Fibroblast of lung (primary cell): ENCODE data around the gene PHGDH. TPM values are rescaled to one million over a fixed set of nuclear protein-coding genes. Genes with fewer than 3 reads are reported as not detected.

ENCODE experiments used
- DNase-seq, 2 donors: peaks; one replicate each; pipeline versions ENCODE4 v3.0.0 to v3.0.0-alpha.2; 2010; ENCODE audit warnings: low read depth in 2 of 2
- H2AFZ ChIP-seq: 2 replicates; pipeline ENCODE4 v1.5.1; 2012; ENCODE audit warnings: low read length, control low read depth, inconsistent platforms
- H3K27ac ChIP-seq: 2 replicates; pipeline ENCODE4 v1.5.1; 2011; ENCODE audit warnings: low read length, control low read depth; ENCODE audit not compliant: insufficient read depth
- H3K27me3 ChIP-seq: 2 replicates; pipeline ENCODE4 v1.5.1; 2011; ENCODE audit warnings: mild to moderate bottlenecking, low read length; ENCODE audit not compliant: control insufficient read depth, insufficient read depth
- H3K36me3 ChIP-seq: 2 replicates; pipeline ENCODE4 v1.5.1; 2011; ENCODE audit warnings: low read length; ENCODE audit not compliant: control insufficient read depth, insufficient read depth
- H3K4me1 ChIP-seq: 2 replicates; pipeline ENCODE4 v1.5.1; 2011; ENCODE audit warnings: low read length; ENCODE audit not compliant: control insufficient read depth, insufficient read depth; ENCODE audit errors: extremely low read depth
- H3K4me2 ChIP-seq: 2 replicates; pipeline ENCODE4 v1.5.1; 2011; ENCODE audit warnings: low read length, control low read depth; ENCODE audit not compliant: insufficient read depth; ENCODE audit errors: extremely low read depth
- H3K4me3 ChIP-seq, 4 experiments: fragments of 200-600 bp in 1 of 4; sonication (generic) in 1 of 4; replicated peaks in 1 of 4; 2 replicates each; pipeline ENCODE4 v1.5.1; 2011 to 2016; ENCODE audit warnings: low read length in 4 of 4, low read depth in 3 of 4, mild to moderate bottlenecking in 3 of 4, control low read depth in 2 of 4, inconsistent platforms in 1 of 4, mixed read lengths in 1 of 4; ENCODE audit not compliant: insufficient read depth in 1 of 4; ENCODE audit errors: control extremely low read depth in 1 of 4
- H3K79me2 ChIP-seq: 2 replicates; pipeline ENCODE4 v1.5.1; 2012; ENCODE audit warnings: mild to moderate bottlenecking, low read length, inconsistent platforms; ENCODE audit not compliant: control insufficient read depth, insufficient read depth
- H3K9ac ChIP-seq: 2 replicates; pipeline ENCODE4 v1.5.1; 2011; ENCODE audit warnings: mild to moderate bottlenecking, low read length, control low read depth; ENCODE audit not compliant: insufficient read depth
- H3K9me3 ChIP-seq: 2 replicates; pipeline ENCODE4 v1.5.1; 2012; ENCODE audit warnings: low read depth, low read length; ENCODE audit not compliant: control insufficient read depth, insufficient read depth
- H4K20me1 ChIP-seq: 2 replicates; pipeline ENCODE4 v1.5.1; 2011; ENCODE audit warnings: low read length; ENCODE audit not compliant: control insufficient read depth, insufficient read depth; ENCODE audit errors: extremely low read depth
- EZH2 ChIP-seq: IDR thresholded peaks from 2 replicates; pipeline ENCODE4 v1.5.1; 2012; ENCODE audit warnings: low read length, control low read depth, mild to moderate bottlenecking; ENCODE audit errors: missing control alignments
- polyA plus RNA-seq, 2 donors: library from polyadenylated mRNA; depleted of rRNA in 1 of 2; stranded (reverse) in 1 of 2; unstranded in 1 of 2; fragments of >200 nt; gene quantifications; 2 replicates each; pipeline ENCODE4 v1.2.1, GENCODE V29; 2011 to 2012; ENCODE audit warnings: missing spikeins in 1 of 2
- total RNA-seq: library from RNA; depleted of rRNA; stranded (reverse); fragments of >200 nt; gene quantifications from 2 replicates; pipeline ENCODE4 v1.2.1, GENCODE V29; 2014
- TF ChIP-seq, protein P1 (sequence below), 2 donors: IDR thresholded peaks in 1 of 2; conservative IDR thresholded peaks in 1 of 2; 1 replicate in 1 of 2; 2 replicates in 1 of 2; pipeline ENCODE4 v1.5.1; 2011 to 2012; ENCODE audit warnings: low read length in 2 of 2, control low read depth in 1 of 2, inconsistent platforms in 1 of 2, low read depth in 1 of 2, mild to moderate bottlenecking in 1 of 2

The PHGDH gene
- total and polyA plus RNA-seq, 2 donors (not counting 1 experiment from before 2014, with no cell fraction given): 44.3 to 201 TPM

DNA sequence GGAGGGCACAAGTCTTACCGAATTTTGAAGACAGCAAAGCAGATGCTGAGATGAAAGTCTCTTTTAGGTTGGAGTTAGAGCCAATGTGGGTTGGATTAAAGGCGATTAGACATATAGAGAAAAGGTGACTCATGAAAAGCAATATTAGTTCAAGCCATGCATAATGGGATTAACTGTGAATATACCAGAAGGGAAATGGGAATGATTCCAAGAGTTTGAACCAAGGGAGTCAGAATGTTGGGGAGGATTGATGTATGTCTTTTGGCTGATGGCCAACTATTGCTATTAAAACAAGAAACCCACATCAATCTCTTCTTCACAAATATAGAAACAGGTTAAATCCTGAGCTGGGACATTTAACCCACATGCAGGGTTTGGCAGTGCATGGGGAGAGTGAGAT is 55.8 kb downstream of the PHGDH start:
- Histone ChIP-seq H3K79me2 (no peaks in the 10 kb centered on the region), H2AFZ (no peak overlapping the region), H3K9me3 (no peaks in the 10 kb centered on the region), H3K27me3 (peaks cover 31% of the 10 kb centered on the region), H3K4me1 (no peaks in the 10 kb centered on the region), H3K9ac (no peak overlapping the region), H3K4me2 (no peak overlapping the region), H4K20me1 (no peaks in the 10 kb centered on the region), H3K36me3 (no peaks in the 10 kb centered on the region), H3K27ac (no peak overlapping the region), H3K4me3 (no peak overlapping the region)
- no peak for DNase-seq
- TF ChIP-seq EZH2: no peak

DNA sequence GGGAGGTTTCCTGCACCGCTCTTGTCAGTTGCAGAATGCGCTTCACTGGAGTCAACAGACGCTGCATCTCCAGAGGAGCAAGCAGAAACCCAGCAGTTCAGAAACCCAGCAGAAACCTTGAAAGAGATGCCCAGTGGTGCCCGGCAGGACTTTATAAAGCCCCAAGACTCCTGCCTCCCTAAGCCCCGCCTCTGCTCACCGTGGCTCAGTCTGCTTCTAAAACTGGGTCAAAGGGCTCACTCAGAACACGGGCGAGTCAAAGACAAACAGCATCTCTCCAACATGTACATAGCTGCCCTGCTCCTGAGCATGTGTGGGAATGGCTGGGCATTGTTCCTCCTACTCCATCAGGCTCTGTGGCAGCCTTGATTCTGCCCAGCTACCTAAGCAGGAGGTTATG is 57.0 kb downstream of the PHGDH start, which contains the start of gene HMGCS2:
HMGCS2 (minus strand) TSS at position 128 of the 400 bp plus-strand sequence; CDS start at position 67, 61 bp downstream.
- no peak for TF ChIP-seq EZH2
- TF ChIP-seq, protein P1, sequence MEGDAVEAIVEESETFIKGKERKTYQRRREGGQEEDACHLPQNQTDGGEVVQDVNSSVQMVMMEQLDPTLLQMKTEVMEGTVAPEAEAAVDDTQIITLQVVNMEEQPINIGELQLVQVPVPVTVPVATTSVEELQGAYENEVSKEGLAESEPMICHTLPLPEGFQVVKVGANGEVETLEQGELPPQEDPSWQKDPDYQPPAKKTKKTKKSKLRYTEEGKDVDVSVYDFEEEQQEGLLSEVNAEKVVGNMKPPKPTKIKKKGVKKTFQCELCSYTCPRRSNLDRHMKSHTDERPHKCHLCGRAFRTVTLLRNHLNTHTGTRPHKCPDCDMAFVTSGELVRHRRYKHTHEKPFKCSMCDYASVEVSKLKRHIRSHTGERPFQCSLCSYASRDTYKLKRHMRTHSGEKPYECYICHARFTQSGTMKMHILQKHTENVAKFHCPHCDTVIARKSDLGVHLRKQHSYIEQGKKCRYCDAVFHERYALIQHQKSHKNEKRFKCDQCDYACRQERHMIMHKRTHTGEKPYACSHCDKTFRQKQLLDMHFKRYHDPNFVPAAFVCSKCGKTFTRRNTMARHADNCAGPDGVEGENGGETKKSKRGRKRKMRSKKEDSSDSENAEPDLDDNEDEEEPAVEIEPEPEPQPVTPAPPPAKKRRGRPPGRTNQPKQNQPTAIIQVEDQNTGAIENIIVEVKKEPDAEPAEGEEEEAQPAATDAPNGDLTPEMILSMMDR (conservative IDR thresholded peaks at IDR 0.05 in 1 of 2, IDR thresholded peaks at IDR 0.05 in 1 of 2; ENCODE audit: low read depth in 1 of 2, low read length in 2 of 2): no peak
- H3K4me2 ChIP-seq: no peak within 1 kb of the TSS
- H3K9ac ChIP-seq: no peak within 1 kb of the TSS
- peaks cover 28% of the 10 kb centered on the region for H3K27me3 ChIP-seq
- H3K36me3 ChIP-seq: no peaks in the 10 kb centered on the region
- DNase-seq: no peak
- no peak within 1 kb of the TSS for H3K27ac ChIP-seq
- no peak within 1 kb of the TSS for H3K4me3 ChIP-seq
- H2AFZ ChIP-seq: no peak within 1 kb of the TSS
- no peaks in the 10 kb centered on the region for H3K4me1 ChIP-seq
- H3K79me2 ChIP-seq: no peaks in the 10 kb centered on the region
- no peaks in the 10 kb centered on the region for H3K9me3 ChIP-seq
- no peaks in the 10 kb centered on the region for H4K20me1 ChIP-seq

DNA sequence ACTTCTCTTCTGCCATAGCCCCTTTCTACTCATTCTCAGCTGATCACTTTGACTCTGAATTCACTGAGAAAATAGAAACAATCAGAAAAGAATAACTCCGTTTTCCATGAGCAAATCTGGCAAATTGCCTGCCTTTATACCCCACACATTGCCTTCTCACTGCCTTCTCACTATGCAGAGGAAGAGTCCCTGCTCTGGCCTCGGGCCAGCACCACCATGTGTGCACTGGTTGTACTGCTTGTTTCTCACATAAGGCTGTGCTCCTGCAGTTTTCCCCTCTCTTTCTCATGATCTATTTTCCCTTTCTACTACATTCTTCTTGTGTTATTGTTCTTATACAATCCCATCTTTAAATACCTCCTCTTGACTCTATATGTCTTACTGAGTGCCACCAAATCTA is 59.3 kb downstream of the PHGDH start:
- Histone ChIP-seq H2AFZ (no peak overlapping the region), H3K9ac (no peak overlapping the region), H3K36me3 (no peaks in the 10 kb centered on the region), H4K20me1 (no peaks in the 10 kb centered on the region), H3K9me3 (no peaks in the 10 kb centered on the region), H3K27ac (no peak overlapping the region), H3K4me2 (no peak overlapping the region), H3K79me2 (no peaks in the 10 kb centered on the region), H3K4me1 (peaks cover 2% of the 10 kb centered on the region), H3K4me3 (no peak overlapping the region), H3K27me3 (peaks cover 19% of the 10 kb centered on the region)
- no peak for TF ChIP-seq EZH2
- TF ChIP-seq, protein P1 (conservative IDR thresholded peaks at IDR 0.05 in 1 of 2, IDR thresholded peaks at IDR 0.05 in 1 of 2; ENCODE audit: low read depth in 1 of 2, low read length in 2 of 2): no peak
- no peak for DNase-seq
